GM21360 (cell line): Measurements from ENCODE around the gene CHAC1.
"Not testable (repeated sequence)": the region's sequence is repeated elsewhere in the genome, so short reads cannot be mapped to it uniquely, and the experiment has no call there.

ENCODE experiments used
- ATAC-seq: cut with Tn5 transposase; IDR thresholded peaks from one replicate; pipeline ENCODE4 v1.9.1; 2021; ENCODE audit warnings: mild to moderate bottlenecking, moderate library complexity; ENCODE audit not compliant: unreplicated experiment

The CHAC1 gene

GRCh38 chr15:40955930-40956540 is 2.8 kb downstream of the CHAC1 start:
- ATAC-seq, result no peak

- ATAC-seq, result no peak
These were observed 3.3 kb downstream of the CHAC1 start for GRCh38 chr15:40956541-40956982.

- ATAC-seq, result no peak
These were observed 3.8 kb downstream of the CHAC1 start for GRCh38 chr15:40957041-40957555.

- no peak for ATAC-seq
These were observed 4.3 kb downstream of the CHAC1 start for GRCh38 chr15:40957581-40958051.

GRCh38 chr15:40958146-40958545 is 4.9 kb downstream of the CHAC1 start:
- no peak for ATAC-seq

- ATAC-seq, result no peak
These were observed 5.5 kb downstream of the CHAC1 start for GRCh38 chr15:40958723-40959122.

- no peak for ATAC-seq
These were observed 6.3 kb downstream of the CHAC1 start for GRCh38 chr15:40959331-40960141.

GRCh38 chr15:40960151-40960885 is 7.0 kb downstream of the CHAC1 start:
- no peak for ATAC-seq

- no peak for ATAC-seq
These were observed 7.7 kb downstream of the CHAC1 start for GRCh38 chr15:40960925-40961324.

GRCh38 chr15:40961740-40962139 is 8.5 kb downstream of the CHAC1 start:
- ATAC-seq, result not testable (repeated sequence)

GRCh38 chr15:40962317-40962716 is 9.0 kb downstream of the CHAC1 start:
- not testable (repeated sequence) for ATAC-seq

- no peak for ATAC-seq
These were observed 9.9 kb downstream of the CHAC1 start for GRCh38 chr15:40963201-40963600.

- no peak for ATAC-seq
These were observed 10.7 kb downstream of the CHAC1 start for GRCh38 chr15:40964006-40964405.

- no peak for ATAC-seq
These were observed 11.4 kb downstream of the CHAC1 start for GRCh38 chr15:40964634-40965033.

- ATAC-seq, result no peak
These were observed 15.2 kb downstream of the CHAC1 start for GRCh38 chr15:40968290-40969085.

GRCh38 chr15:40969363-40969762 is 16.1 kb downstream of the CHAC1 start:
- no peak for ATAC-seq

- ATAC-seq, result no peak
These were observed 21.6 kb downstream of the CHAC1 start for GRCh38 chr15:40974879-40975278.

GRCh38 chr15:40976819-40977218 is 23.5 kb downstream of the CHAC1 start:
- no peak for ATAC-seq

- no peak for ATAC-seq
These were observed 24.9 kb downstream of the CHAC1 start for GRCh38 chr15:40978141-40978540.

- no peak for ATAC-seq
These were observed 25.3 kb downstream of the CHAC1 start for GRCh38 chr15:40978562-40978961.

- no peak for ATAC-seq
These were observed 27.9 kb downstream of the CHAC1 start for GRCh38 chr15:40981186-40981585.
